ENCODE results near the gene RASSF8.

The RASSF8 gene

DNA sequence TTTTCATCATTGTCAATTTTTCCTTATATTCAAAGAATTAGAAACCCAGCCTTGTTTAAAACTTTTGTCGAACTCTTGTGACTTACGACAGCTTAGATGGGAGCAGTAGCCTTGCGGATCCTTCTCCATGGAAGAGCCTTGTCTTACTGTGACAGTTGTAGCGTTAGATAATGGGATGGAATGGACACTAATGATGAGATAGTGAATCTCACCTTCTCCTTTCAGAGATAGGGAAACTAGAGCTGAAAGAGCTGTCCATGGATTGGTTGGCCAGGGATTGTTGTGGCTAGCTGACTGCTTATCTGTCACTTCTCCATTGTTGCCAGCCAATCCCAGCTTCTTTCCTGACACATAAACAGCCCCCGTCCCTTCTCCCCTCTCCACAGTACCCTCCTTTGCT, 107.0 kb downstream of the RASSF8 start:
- no peak for DNase-seq
- TF ChIP-seq, protein P1, sequence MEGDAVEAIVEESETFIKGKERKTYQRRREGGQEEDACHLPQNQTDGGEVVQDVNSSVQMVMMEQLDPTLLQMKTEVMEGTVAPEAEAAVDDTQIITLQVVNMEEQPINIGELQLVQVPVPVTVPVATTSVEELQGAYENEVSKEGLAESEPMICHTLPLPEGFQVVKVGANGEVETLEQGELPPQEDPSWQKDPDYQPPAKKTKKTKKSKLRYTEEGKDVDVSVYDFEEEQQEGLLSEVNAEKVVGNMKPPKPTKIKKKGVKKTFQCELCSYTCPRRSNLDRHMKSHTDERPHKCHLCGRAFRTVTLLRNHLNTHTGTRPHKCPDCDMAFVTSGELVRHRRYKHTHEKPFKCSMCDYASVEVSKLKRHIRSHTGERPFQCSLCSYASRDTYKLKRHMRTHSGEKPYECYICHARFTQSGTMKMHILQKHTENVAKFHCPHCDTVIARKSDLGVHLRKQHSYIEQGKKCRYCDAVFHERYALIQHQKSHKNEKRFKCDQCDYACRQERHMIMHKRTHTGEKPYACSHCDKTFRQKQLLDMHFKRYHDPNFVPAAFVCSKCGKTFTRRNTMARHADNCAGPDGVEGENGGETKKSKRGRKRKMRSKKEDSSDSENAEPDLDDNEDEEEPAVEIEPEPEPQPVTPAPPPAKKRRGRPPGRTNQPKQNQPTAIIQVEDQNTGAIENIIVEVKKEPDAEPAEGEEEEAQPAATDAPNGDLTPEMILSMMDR (IDR thresholded peaks at IDR 0.05; ENCODE audit: low read depth, low read length, missing control alignments) = no peak
- Histone ChIP-seq H3K27me3 (replicated peaks) (no peaks in the 10 kb centered on the region), H3K4me3 (ENCODE audit: low read depth, low read length) (no peak overlapping the region), H3K36me3 (replicated peaks) (no peaks in the 10 kb centered on the region), H3K27ac (no peak overlapping the region)
- in situ Hi-C loops (cut with HindIII; ENCODE audit: low pct_ligation_motif_present, low sequenced_read_pairs) = no loop called here

DNA sequence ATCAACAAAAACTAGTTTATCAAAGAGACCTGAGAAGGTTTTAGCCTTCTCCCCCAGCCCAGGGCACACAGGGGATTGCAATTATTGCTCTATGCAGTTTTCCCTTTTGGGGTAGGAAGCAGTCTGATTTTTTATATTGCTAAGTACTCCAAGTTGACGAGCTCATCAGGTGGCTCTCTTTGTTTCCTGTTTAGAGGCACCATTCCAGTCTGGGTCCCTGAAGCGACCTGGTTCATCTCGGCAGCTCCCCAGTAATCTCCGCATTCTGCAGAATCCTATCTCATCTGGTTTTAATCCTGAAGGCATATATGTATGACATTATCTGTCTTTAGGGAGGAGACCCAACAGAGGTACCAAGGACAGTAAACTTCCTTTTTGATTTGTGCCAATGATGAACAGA, 110.0 kb downstream of the RASSF8 start:
- H3K36me3 ChIP-seq (replicated peaks) = no peaks in the 10 kb centered on the region
- no peaks in the 10 kb centered on the region for H3K27me3 ChIP-seq (replicated peaks)
- H3K27ac ChIP-seq = no peak overlapping the region
- in situ Hi-C loops (cut with HindIII; ENCODE audit: low pct_ligation_motif_present, low sequenced_read_pairs) = no loop called here
- DNase-seq = no peak
- no peak overlapping the region for H3K4me3 ChIP-seq (ENCODE audit: low read depth, low read length)
- TF ChIP-seq, protein P1 (IDR thresholded peaks at IDR 0.05; ENCODE audit: low read depth, low read length, missing control alignments) = no peak

DNA sequence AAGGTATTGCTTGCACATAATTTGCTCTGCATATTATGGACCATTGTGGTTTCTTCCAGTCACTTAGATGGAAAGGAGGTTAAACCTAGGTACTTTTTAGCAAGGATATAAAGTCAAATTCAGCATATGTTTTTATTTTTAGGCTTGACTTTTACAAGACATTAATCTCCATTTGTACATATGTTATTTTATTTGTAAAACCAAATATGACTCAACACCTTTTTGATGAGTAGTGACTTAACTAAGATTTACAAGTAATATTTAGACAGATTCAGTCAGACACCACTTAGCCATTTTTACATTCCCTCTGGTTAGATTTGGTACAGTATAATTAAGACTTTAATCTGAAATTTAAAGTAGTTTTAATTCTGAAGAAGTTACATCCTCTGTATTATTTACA, 111.3 kb downstream of the RASSF8 start:
- no peak for DNase-seq
- H3K27ac ChIP-seq = no peak overlapping the region
- no peaks in the 10 kb centered on the region for H3K27me3 ChIP-seq (replicated peaks)
- H3K36me3 ChIP-seq (replicated peaks) = no peaks in the 10 kb centered on the region
- in situ Hi-C loops (cut with HindIII; ENCODE audit: low pct_ligation_motif_present, low sequenced_read_pairs) = no loop called here
- TF ChIP-seq, protein P1 (IDR thresholded peaks at IDR 0.05; ENCODE audit: low read depth, low read length, missing control alignments) = no peak
- no peak overlapping the region for H3K4me3 ChIP-seq (ENCODE audit: low read depth, low read length)

DNA sequence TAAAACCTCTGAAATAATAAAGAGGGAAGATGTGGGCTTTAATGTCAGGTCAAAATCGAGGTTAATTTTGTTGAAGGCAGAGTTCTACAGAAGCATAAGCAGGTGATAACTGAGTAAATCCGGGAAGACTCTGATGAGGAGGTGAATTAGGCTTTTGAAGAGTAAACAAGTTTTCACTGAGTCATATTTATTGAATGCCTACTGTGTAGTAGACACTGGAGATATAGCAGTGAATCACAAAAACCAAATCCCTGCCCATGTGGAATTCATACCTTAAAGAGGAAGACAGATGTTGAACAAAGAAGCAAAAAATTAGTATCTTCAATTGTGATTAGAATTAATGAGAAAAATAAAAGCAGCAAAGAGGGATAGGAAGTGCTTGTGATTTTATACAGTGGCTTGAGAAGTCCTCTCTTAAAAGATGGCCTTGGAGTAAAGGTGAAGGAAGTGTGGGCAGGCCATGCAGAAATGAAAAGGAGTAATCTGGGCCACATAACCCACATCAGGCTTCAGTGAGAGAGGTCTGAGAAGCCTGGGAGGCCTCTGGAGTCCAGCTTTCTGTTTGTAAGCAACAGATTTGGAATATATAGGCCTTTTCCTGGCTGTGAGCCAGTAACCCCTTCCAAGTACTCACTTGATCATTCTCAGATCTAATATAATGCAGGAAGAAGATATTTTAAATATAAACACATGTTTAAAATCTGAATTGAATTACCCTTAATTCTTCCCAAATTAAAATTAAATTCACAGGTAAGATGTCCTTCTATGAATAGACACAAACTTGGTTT, 119.6 kb downstream of the RASSF8 start:
- DNase-seq = no peak

DNA sequence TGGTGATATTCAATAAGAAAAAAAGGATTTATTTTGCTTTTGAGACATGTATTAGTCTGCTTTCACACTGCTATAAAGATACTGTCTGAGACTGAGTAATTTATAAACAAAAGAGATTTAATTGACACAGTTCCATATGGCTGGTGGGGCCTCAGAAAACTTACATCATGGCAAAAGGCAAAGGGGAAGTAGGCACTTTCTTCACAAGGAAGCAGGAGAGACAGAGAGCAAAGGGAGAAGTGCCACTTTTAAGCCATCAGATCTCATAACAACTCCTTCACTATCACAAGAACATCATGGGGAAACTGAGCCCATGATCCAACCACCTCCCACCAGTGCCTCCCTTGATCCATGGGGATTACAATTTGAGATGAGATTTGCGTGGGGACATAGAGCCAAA, 122.4 kb downstream of the RASSF8 start:
- in situ Hi-C loops (cut with HindIII; ENCODE audit: low pct_ligation_motif_present, low sequenced_read_pairs) = no loop called here
- Histone ChIP-seq H3K27me3 (replicated peaks) (no peaks in the 10 kb centered on the region), H3K4me3 (ENCODE audit: low read depth, low read length) (no peak overlapping the region), H3K27ac (no peak overlapping the region), H3K36me3 (replicated peaks) (no peaks in the 10 kb centered on the region)
- DNase-seq = no peak
- TF ChIP-seq, protein P1 (IDR thresholded peaks at IDR 0.05; ENCODE audit: low read depth, low read length, missing control alignments) = no peak

More for the DNA sequence above, 119.6 kb downstream of the RASSF8 start:
- TF ChIP-seq, protein P1 (IDR thresholded peaks at IDR 0.05; ENCODE audit: low read depth, low read length, missing control alignments) = no peak
- Histone ChIP-seq H3K4me3 (ENCODE audit: low read depth, low read length) (no peak overlapping the region), H3K27ac (no peak overlapping the region), H3K27me3 (replicated peaks) (no peaks in the 10 kb centered on the region), H3K36me3 (replicated peaks) (no peaks in the 10 kb centered on the region)
- in situ Hi-C loops (cut with HindIII; ENCODE audit: low pct_ligation_motif_present, low sequenced_read_pairs) = no loop called here

DNA sequence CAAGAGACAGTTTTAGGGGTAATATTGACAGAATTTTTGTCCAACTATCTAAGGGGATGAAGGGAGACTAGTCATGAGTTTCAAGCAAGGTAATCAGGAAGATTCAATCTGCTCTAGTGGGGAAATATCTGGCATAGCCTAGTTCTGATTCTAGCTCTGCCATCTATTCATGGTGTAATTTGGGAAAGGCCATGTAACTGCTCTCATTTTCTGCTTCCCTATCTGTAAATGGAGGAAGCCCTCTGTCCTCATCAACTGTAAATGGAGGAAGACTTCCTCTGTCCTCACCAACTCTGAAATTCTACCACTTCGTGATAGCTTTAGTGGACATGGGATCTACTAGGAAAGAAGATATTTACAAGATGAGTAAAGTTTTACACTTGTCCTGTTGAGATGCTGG, 128.5 kb downstream of the RASSF8 start:
- Histone ChIP-seq H3K27me3 (replicated peaks) (no peaks in the 10 kb centered on the region), H3K36me3 (replicated peaks) (no peaks in the 10 kb centered on the region), H3K4me3 (ENCODE audit: low read depth, low read length) (no peak overlapping the region), H3K27ac (no peak overlapping the region)
- in situ Hi-C loops (cut with HindIII; ENCODE audit: low pct_ligation_motif_present, low sequenced_read_pairs) = no loop called here
- TF ChIP-seq, protein P1 (IDR thresholded peaks at IDR 0.05; ENCODE audit: low read depth, low read length, missing control alignments) = no peak
- DNase-seq = no peak

All from brain microvascular endothelial cell (primary cell).